Measurements from ENCODE around the gene PPP2R1A. TPM values are rescaled to one million over a fixed set of nuclear protein-coding genes. Genes with fewer than 3 reads are reported as not detected.

Gene PPP2R1A
- polyA plus RNA-seq, 2 of the 4 experiments (the other 2 are of a cell fraction), result 144 to 145 TPM

- no peak overlapping the region for H3K4me2 ChIP-seq
- TF ChIP-seq CEBPB (IDR thresholded peaks at IDR 0.05), result no peak
- no peak for TF ChIP-seq RFX5 (IDR thresholded peaks at IDR 0.05)
- no peak for TF ChIP-seq EHF (CRISPR knock-in tag; IDR thresholded peaks at IDR 0.05)
- no peak for TF ChIP-seq HEYL (CRISPR knock-in tag; IDR thresholded peaks at IDR 0.05)
- TF ChIP-seq RCOR1 (IDR thresholded peaks at IDR 0.05; ENCODE audit: low read depth, low read length), result no peak
- TF ChIP-seq EHMT2 (IDR thresholded peaks at IDR 0.05; ENCODE audit: low read depth), result no peak
- TF ChIP-seq MAX (IDR thresholded peaks at IDR 0.05), result no peak
- no peak for TF ChIP-seq FOXS1 (CRISPR knock-in tag; IDR thresholded peaks at IDR 0.05)
- no peak for TF ChIP-seq HOXA7 (CRISPR knock-in tag; IDR thresholded peaks at IDR 0.05)
- TF ChIP-seq HES2 (IDR thresholded peaks at IDR 0.05), result no peak
- no peak for TF ChIP-seq FOSL2 (IDR thresholded peaks at IDR 0.05)
- no peak for TF ChIP-seq FOSL2 (CRISPR knock-in tag; IDR thresholded peaks at IDR 0.05)
- no peak for TF ChIP-seq PHF8 (IDR thresholded peaks at IDR 0.05; ENCODE audit: borderline replicate concordance, low read depth)
- no peak for TF ChIP-seq CHD2 (IDR thresholded peaks at IDR 0.05; ENCODE audit: low read length, partially characterized antibody)
- TF ChIP-seq POLR2AphosphoS2 (conservative IDR thresholded peaks at IDR 0.05; ENCODE audit: low read length), result no peak
- no peak for TF ChIP-seq MAZ (IDR thresholded peaks at IDR 0.05; ENCODE audit: borderline replicate concordance, low read depth, low read length)
- TF ChIP-seq MAFK (IDR thresholded peaks at IDR 0.05; ENCODE audit: partially characterized antibody), result no peak
- TF ChIP-seq GATA3 (IDR thresholded peaks at IDR 0.05; ENCODE audit: borderline replicate concordance), result no peak
- H3K4me3 ChIP-seq, result no peak overlapping the region
- H3K27ac ChIP-seq, result no peak overlapping the region
- DNase-seq (ENCODE audit: low read depth in 1 of 2, low spot score in 1 of 2) (no peak), ATAC-seq (no peak), FAIRE-seq (no peak)
- no peaks in the 10 kb centered on the region for H3K4me1 ChIP-seq
- ChIA-PET POLR2A (no interaction called here), CTCF (no interaction called here)
- H3K9me3 ChIP-seq, result peaks cover 92% of the 10 kb centered on the region
Observed at GRCh38 chr19:52148256-52148655, 41.6 kb upstream of the PPP2R1A start.

GRCh38 chr19:52155596-52156359 is 34.1 kb upstream of the PPP2R1A start:
- H3K27ac ChIP-seq, result no peak overlapping the region
- H3K4me1 ChIP-seq, result no peaks in the 10 kb centered on the region
- peaks cover 95% of the 10 kb centered on the region for H3K9me3 ChIP-seq
- POLR2A ChIA-PET, result no interaction called here
- CTCF ChIA-PET, result no interaction called here
- 73% methylated on average over 15 of the region's 15 CpGs for WGBS (ENCODE audit: missing lambda C conversion rate)
- no peak overlapping the region for H3K4me3 ChIP-seq
- no peak overlapping the region for H3K4me2 ChIP-seq
- ATAC-seq (no peak), FAIRE-seq (no peak), DNase-seq (ENCODE audit: low read depth in 1 of 2, low spot score in 1 of 2) (no peak)
- TF ChIP-seq TFCP2L1 (CRISPR knock-in tag; IDR thresholded peaks at IDR 0.05) (no peak), HMGXB4 (CRISPR knock-in tag; IDR thresholded peaks at IDR 0.05; ENCODE audit: borderline replicate concordance) (no peak), EHF (CRISPR knock-in tag; IDR thresholded peaks at IDR 0.05) (no peak), ELK1 (IDR thresholded peaks at IDR 0.05; ENCODE audit: low read depth, low read length) (no peak), CBX8 (IDR thresholded peaks at IDR 0.05) (no peak), MAFK (IDR thresholded peaks at IDR 0.05; ENCODE audit: partially characterized antibody) (no peak), KDM5A (IDR thresholded peaks at IDR 0.05) (no peak), PBX3 (IDR thresholded peaks at IDR 0.05) (no peak), KDM1A (IDR thresholded peaks at IDR 0.05; ENCODE audit: low read depth) (no peak), NR3C1 (IDR thresholded peaks at IDR 0.05) (no peak), TP53 (CRISPR knock-in tag; IDR thresholded peaks at IDR 0.05) (no peak), POLR2A (IDR thresholded peaks at IDR 0.05; ENCODE audit: low read length) (no peak), E2F6 (IDR thresholded peaks at IDR 0.05; ENCODE audit: borderline replicate concordance, low read depth) (no peak), ZFP36 (IDR thresholded peaks at IDR 0.05; ENCODE audit: borderline replicate concordance, partially characterized antibody) (no peak)

Data from A549 (cell line).